MCF 10A (cell line): ENCODE data around the gene NEK9. TPM values are rescaled to one million over a fixed set of nuclear protein-coding genes. Genes with fewer than 3 reads are reported as not detected.

ENCODE experiments used
- BruUV-seq: library from RNA; stranded (reverse); fragments of 400-500 nt; replicated peaks from 2 replicates; lab custom pipeline; 2021; lab: Mats Ljungman, UMichigan
- CTCF ChIA-PET: fragments of 300-600 bp; sonication (Branson Sonifier 250); formaldehyde crosslinking; extraction: SDS; loops from one replicate; lab custom pipeline; 2021; ENCODE audit warnings: antibody characterized with exemption, inconsistent platforms; lab: Yijun Ruan, JAX
- POLR2A ChIA-PET: fragments of 300-600, 350-650 bp; sonication (Branson Sonifier 250); formaldehyde crosslinking; extraction: SDS; loops from one replicate; lab custom pipeline; 2020; ENCODE audit warnings: antibody characterized with exemption, inconsistent platforms; lab: Yijun Ruan, JAX
- DNase-seq: peaks from one replicate; pipeline ENCODE4 v3.0.0-alpha.2; 2018; ENCODE audit not compliant: unreplicated experiment
- H3K27ac Mint-ChIP-seq: one replicate; pipeline ENCODE4 v1.8.0; 2022; ENCODE audit warnings: mild to moderate bottlenecking, low read depth, mixed read lengths; ENCODE audit not compliant: unreplicated experiment
- H3K27me3 Mint-ChIP-seq: one replicate; pipeline ENCODE4 v1.8.0; 2022; ENCODE audit warnings: mixed read lengths; ENCODE audit not compliant: insufficient read depth, unreplicated experiment
- H3K36me3 Mint-ChIP-seq: one replicate; pipeline ENCODE4 v1.8.0; 2022; ENCODE audit warnings: mild to moderate bottlenecking, moderate library complexity, mixed read lengths; ENCODE audit not compliant: insufficient read depth, unreplicated experiment
- H3K4me1 Mint-ChIP-seq: one replicate; pipeline ENCODE4 v1.8.0; 2022; ENCODE audit warnings: mixed read lengths; ENCODE audit not compliant: insufficient read depth, unreplicated experiment
- H3K4me3 Mint-ChIP-seq: one replicate; pipeline ENCODE4 v1.8.0; 2022; ENCODE audit warnings: mild to moderate bottlenecking, moderate library complexity, mixed read lengths; ENCODE audit not compliant: unreplicated experiment
- H3K9me3 Mint-ChIP-seq: one replicate; pipeline ENCODE4 v1.8.0; 2022; ENCODE audit warnings: mixed read lengths; ENCODE audit not compliant: unreplicated experiment
- intact Hi-C: fragments of 100-400 bp; cut with micrococcal nuclease; formaldehyde crosslinking; loops from 2 replicates; pipeline ENCODE4 v1.14.1; 2022
- total RNA-seq: library from RNA; stranded (reverse); gene quantifications from 2 replicates; pipeline ENCODE4 v1.2.3, GENCODE V29; 2022
- TF ChIP-seq, protein P1 (sequence below): fragments of 200-600 bp; IDR thresholded peaks from one replicate; pipeline ENCODE4 v1.8.0; 2022; ENCODE audit warnings: antibody characterized with exemption, mild to moderate bottlenecking; ENCODE audit not compliant: unreplicated experiment

NEK9 gene
- total RNA-seq, 1 experiment from 2014 or later = 112 TPM

DNA sequence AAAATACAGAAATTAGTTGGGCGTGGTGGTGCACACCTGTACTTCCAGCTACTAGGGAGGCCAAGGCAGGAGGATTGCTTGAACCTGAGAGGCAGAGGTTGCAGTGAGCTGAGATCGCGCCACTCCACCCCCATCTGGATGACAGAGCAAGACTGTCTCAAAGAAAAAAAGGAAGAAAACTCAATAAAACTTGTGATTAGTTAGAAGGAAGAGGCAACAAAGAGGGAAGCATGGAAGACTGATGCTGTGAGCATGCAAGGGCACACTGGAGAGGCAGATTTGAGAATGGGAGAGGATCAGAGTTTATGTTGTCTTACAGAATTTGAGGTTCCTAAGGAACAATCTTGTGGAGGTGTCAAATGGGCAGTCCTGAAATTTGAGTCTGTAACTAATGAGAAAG lies 60.2 kb downstream of the NEK9 start:
- TF ChIP-seq, protein P1, sequence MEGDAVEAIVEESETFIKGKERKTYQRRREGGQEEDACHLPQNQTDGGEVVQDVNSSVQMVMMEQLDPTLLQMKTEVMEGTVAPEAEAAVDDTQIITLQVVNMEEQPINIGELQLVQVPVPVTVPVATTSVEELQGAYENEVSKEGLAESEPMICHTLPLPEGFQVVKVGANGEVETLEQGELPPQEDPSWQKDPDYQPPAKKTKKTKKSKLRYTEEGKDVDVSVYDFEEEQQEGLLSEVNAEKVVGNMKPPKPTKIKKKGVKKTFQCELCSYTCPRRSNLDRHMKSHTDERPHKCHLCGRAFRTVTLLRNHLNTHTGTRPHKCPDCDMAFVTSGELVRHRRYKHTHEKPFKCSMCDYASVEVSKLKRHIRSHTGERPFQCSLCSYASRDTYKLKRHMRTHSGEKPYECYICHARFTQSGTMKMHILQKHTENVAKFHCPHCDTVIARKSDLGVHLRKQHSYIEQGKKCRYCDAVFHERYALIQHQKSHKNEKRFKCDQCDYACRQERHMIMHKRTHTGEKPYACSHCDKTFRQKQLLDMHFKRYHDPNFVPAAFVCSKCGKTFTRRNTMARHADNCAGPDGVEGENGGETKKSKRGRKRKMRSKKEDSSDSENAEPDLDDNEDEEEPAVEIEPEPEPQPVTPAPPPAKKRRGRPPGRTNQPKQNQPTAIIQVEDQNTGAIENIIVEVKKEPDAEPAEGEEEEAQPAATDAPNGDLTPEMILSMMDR = no peak
- Mint-ChIP-seq H3K4me1 (peaks cover 6% of the 10 kb centered on the region), H3K27me3 (no peaks in the 10 kb centered on the region), H3K36me3 (no peaks in the 10 kb centered on the region), H3K9me3 (no peaks in the 10 kb centered on the region), H3K4me3 (no peak overlapping the region), H3K27ac (no peak overlapping the region)
- BruUV-seq = no TSS peak
- no peak for DNase-seq
- intact Hi-C loops = no loop called here
- CTCF ChIA-PET = interaction anchor here (1.0 to 1.1 kb wide), 2 partner anchors 22 to 62 kb away, joined by 3 read pairs; no protein-coding TSS in a partner anchor
- POLR2A ChIA-PET = interaction anchor here (1.0 to 4.1 kb wide), 2 partner anchors 15 to 16 kb away, joined by 3 to 49 read pairs; partner anchors contain the start of gene MLH3

DNA sequence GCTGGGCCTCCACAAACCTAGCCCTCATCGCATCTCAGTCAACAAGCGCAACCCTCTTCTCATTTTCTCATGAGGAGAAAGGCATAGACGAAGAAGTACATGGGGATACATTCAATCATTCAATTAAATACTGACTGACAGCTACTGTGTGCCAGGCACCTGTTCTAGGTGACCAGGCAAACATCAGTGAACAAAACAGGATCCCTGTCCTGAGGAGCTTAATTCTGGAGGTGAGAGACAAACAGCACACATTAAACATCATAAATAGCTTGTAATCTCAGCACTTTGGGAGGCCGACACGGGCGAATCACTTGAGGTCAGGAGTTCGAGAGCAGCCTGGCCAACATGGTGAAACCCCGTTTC lies 62.7 kb downstream of the NEK9 start:
- ChIA-PET POLR2A (interaction anchor here (0.6 to 4.1 kb wide), 14 partner anchors 8 to 922 kb away, joined by 3 to 49 read pairs (median 3); partner anchors contain the start of genes EIF2B2, MLH3 and NEK9), CTCF (interaction anchor here (0.9 to 1.8 kb wide), 7 partner anchors 11 to 203 kb away, joined by 3 to 7 read pairs (median 3); no protein-coding TSS in a partner anchor)
- intact Hi-C loops = no loop called here
- TF ChIP-seq, protein P1 = no peak
- H3K4me1 Mint-ChIP-seq = peaks cover 4% of the 10 kb centered on the region
- no TSS peak for BruUV-seq
- H3K27ac Mint-ChIP-seq = peak overlapping the region; percentile 97
- H3K27me3 Mint-ChIP-seq = no peaks in the 10 kb centered on the region
- no peaks in the 10 kb centered on the region for H3K9me3 Mint-ChIP-seq
- peak overlapping the region; percentile 100 for H3K4me3 Mint-ChIP-seq
- DNase-seq = no peak
- peaks cover 8% of the 10 kb centered on the region for H3K36me3 Mint-ChIP-seq

- Mint-ChIP-seq H3K27me3 (no peaks in the 10 kb centered on the region), H3K9me3 (no peaks in the 10 kb centered on the region), H3K27ac (peak within 1 kb of the TSS; percentile 97), H3K4me3 (peak within 1 kb of the TSS; percentile 100), H3K4me1 (peaks cover 4% of the 10 kb centered on the region), H3K36me3 (peaks cover 10% of the 10 kb centered on the region)
- TF ChIP-seq, protein P1 = no peak
- ChIA-PET CTCF (interaction anchor here (0.6 to 1.8 kb wide), 11 partner anchors 11 to 226 kb away, joined by 3 to 7 read pairs (median 3); no protein-coding TSS in a partner anchor), POLR2A (interaction anchor here (0.6 to 4.1 kb wide), 17 partner anchors 8 to 923 kb away, joined by 3 to 49 read pairs (median 3); partner anchors contain the start of genes DLST, EIF2B2, MLH3 and NEK9)
- peak; percentile 90 for DNase-seq
- intact Hi-C loops = no loop called here
- BruUV-seq = TSS peak; percentile 10
These were observed 63.2 kb downstream of the NEK9 start, which contains the start of gene ACYP1 for GRCh38 chr14:75063491-75064204. TSS of gene ACYP1 (minus strand) at chr14:75064024. CDS start at chr14:75063553, 471 bp downstream.

DNA sequence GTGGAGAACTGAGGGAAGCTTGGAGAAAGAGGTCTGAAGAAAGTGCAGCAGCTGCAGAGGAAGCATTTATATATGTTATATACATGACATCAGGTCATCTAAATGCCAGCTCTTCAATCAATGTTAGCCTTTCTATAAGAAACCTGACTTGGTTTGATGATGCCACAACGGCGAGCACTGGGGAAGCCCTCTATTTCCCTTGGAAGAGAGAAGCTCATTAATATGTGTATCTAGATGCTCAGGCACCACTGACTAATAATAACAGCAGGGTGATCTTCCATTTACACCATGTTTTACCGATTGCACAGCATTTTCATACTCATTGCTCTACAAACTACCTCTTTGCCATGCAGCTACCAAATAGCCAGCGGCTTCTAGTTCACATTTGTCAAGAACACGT lies 63.8 kb downstream of the NEK9 start:
- TF ChIP-seq, protein P1 = no peak
- intact Hi-C loops = no loop called here
- Mint-ChIP-seq H3K27me3 (no peaks in the 10 kb centered on the region), H3K9me3 (no peaks in the 10 kb centered on the region), H3K4me3 (peak overlapping the region; percentile 100), H3K4me1 (peaks cover 4% of the 10 kb centered on the region), H3K36me3 (peaks cover 10% of the 10 kb centered on the region), H3K27ac (peak overlapping the region; percentile 97)
- ChIA-PET CTCF (interaction anchor here (0.5 to 1.8 kb wide), 8 partner anchors 10 to 392 kb away, joined by 3 to 7 read pairs (median 4); no protein-coding TSS in a partner anchor), POLR2A (interaction anchor here (0.8 to 4.1 kb wide), 8 partner anchors 12 to 180 kb away, joined by 3 to 49 read pairs (median 4); partner anchors contain the start of genes DLST, EIF2B2 and MLH3)
- no peak for DNase-seq
- no TSS peak for BruUV-seq
